ENCODE data around the gene RHOC. TPM values are rescaled to one million over a fixed set of nuclear protein-coding genes. Genes with fewer than 3 reads are reported as not detected.

Gene RHOC
- total RNA-seq, 2 donors from 2014 or later: 272 to 373 TPM

DNA sequence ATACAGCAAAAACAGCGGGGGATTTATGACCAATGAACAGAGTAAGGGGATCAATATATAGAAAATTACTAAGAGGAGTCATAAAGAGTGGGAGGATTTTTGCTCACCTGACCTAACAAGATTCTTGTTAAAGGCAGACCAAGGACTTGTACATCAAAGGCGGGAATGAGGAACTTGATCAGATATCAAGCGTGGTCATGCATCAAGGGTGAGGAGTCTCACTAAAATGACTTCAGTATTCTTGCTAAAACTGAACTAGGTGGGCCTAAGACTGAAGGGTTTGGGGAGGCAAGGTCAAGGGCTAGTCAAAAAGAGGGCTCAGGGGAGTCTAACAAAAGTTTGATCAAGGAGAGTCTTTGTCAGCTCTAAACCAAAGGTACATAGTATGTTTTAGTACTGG, 30.4 kb downstream of the RHOC start:
- H3K9me3 ChIP-seq: no peaks in the 10 kb centered on the region
- no peak overlapping the region for H3K4me3 ChIP-seq
- no peaks in the 10 kb centered on the region for H3K36me3 ChIP-seq
- DNase-seq (ENCODE audit: low spot score): no peak
- intact Hi-C loops (cut with DNase I): loop anchor here (10.0 kb wide), 1 partner anchor 172 kb away; the partner anchor contains the start of gene WNT2B
- H3K27ac ChIP-seq: no peak overlapping the region
- no peaks in the 10 kb centered on the region for H3K4me1 ChIP-seq (replicated peaks)
- H3K27me3 ChIP-seq (replicated peaks; ENCODE audit: insufficient read depth): no peaks in the 10 kb centered on the region
- TF ChIP-seq, protein P1, sequence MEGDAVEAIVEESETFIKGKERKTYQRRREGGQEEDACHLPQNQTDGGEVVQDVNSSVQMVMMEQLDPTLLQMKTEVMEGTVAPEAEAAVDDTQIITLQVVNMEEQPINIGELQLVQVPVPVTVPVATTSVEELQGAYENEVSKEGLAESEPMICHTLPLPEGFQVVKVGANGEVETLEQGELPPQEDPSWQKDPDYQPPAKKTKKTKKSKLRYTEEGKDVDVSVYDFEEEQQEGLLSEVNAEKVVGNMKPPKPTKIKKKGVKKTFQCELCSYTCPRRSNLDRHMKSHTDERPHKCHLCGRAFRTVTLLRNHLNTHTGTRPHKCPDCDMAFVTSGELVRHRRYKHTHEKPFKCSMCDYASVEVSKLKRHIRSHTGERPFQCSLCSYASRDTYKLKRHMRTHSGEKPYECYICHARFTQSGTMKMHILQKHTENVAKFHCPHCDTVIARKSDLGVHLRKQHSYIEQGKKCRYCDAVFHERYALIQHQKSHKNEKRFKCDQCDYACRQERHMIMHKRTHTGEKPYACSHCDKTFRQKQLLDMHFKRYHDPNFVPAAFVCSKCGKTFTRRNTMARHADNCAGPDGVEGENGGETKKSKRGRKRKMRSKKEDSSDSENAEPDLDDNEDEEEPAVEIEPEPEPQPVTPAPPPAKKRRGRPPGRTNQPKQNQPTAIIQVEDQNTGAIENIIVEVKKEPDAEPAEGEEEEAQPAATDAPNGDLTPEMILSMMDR (IDR thresholded peaks at IDR 0.05): no peak
- TF ChIP-seq POLR2A (IDR thresholded peaks at IDR 0.05) (no peak), POLR2AphosphoS5 (IDR thresholded peaks at IDR 0.05) (no peak)
- 72% methylated on average over 3 of the region's 3 CpGs for WGBS

DNA sequence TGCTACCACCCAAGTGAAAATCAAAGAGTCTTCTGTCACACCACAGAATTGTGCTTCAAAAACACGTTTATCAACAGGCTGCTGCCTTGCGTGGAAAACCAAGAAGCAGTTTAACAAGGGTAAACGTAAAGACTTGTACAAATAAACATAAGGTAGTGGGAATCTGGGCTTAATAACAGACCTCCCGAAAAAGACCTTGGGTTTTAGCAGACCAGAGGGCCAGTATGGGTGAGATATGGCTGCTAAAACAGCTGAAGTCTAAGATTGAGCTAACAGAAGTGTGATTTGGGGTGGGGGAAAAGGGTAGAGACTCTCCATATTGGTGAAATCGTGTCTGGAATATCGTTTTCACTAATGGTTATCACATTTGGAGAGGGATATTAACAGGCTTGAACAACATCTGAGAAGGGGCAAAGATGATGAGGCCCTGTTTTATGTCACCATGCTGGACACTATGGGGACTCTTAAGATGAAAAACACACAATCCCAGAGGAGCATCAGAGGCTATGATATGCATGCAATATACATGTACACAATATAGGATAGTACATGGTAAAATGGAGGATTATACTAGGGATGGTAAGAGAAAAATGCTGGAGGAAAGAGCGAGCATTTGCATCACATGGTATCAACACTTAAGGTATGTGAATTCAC, 31.1 kb downstream of the RHOC start:
- intact Hi-C loops (cut with DNase I): loop anchor here (2.0 to 10.0 kb wide), 3 partner anchors 23 to 171 kb away; partner anchors contain the start of genes CAPZA1, ST7L and WNT2B
- H3K27me3 ChIP-seq (replicated peaks; ENCODE audit: insufficient read depth): no peaks in the 10 kb centered on the region
- 31% methylated on average over 7 of the region's 7 CpGs for WGBS
- H3K9me3 ChIP-seq: no peaks in the 10 kb centered on the region
- peak overlapping the region; percentile 66 to 75 for H3K4me3 ChIP-seq
- DNase-seq (ENCODE audit: low spot score): no peak
- no peaks in the 10 kb centered on the region for H3K36me3 ChIP-seq
- TF ChIP-seq POLR2A (IDR thresholded peaks at IDR 0.05) (no peak), POLR2AphosphoS5 (IDR thresholded peaks at IDR 0.05) (no peak)
- TF ChIP-seq, protein P1 (IDR thresholded peaks at IDR 0.05): no peak
- H3K4me1 ChIP-seq (replicated peaks): no peaks in the 10 kb centered on the region
- peak overlapping the region; percentile 94 for H3K27ac ChIP-seq

DNA sequence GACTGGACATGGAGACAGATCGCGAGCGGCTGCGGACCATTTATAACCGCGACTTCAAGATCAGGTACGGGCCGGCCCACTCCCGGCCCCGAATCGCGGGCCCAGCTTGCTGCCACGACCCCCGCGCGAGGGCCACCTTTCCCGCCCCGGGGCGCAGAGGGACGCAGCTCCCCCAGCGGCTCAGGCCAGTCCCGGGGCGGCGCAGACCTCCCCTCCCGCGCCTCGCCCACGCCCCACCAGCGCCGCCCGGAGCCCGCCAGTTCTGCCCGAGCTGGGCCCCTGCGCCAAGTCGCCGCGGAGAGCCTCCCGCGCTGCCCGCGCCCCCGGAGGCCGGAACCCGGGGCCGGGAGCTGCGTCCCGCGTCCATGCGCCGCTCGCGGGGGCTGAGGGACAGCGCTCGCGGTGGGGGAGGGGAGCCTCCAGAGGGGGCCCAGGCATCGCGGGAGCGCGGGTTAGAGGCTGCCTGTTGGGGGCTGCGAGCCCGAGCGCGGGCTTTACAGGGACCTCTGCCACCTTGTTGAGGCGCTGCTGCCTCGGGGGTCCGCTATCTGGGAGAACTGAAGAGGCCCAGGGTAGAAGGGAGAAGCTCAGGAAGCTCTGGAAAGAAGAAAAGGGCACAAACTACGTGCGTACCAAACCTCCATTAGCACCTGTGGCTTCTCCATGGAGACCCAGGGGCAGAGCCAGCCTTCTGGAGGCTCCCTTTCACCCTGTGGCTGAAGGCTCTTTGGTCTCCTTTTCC, 31.8 kb downstream of the RHOC start:
- intact Hi-C loops (cut with DNase I): loop anchor here (2.0 to 10.0 kb wide), 3 partner anchors 24 to 170 kb away; partner anchors contain the start of genes CAPZA1, ST7L and WNT2B
- Histone ChIP-seq H3K9me3 (no peaks in the 10 kb centered on the region), H3K27me3 (replicated peaks; ENCODE audit: insufficient read depth) (no peaks in the 10 kb centered on the region), H3K4me3 (peak overlapping the region; percentile 66 to 75), H3K27ac (peak overlapping the region; percentile 94), H3K36me3 (no peaks in the 10 kb centered on the region), H3K4me1 (replicated peaks) (no peaks in the 10 kb centered on the region)
- WGBS: under 1% methylated on average over 24 of the region's 68 CpGs
- peak; percentile 38 for DNase-seq (ENCODE audit: low spot score)
- TF ChIP-seq, protein P1 (IDR thresholded peaks at IDR 0.05): peak in 1 of 4 experiments; percentile 27
- TF ChIP-seq POLR2AphosphoS5 (IDR thresholded peaks at IDR 0.05): no peak

DNA sequence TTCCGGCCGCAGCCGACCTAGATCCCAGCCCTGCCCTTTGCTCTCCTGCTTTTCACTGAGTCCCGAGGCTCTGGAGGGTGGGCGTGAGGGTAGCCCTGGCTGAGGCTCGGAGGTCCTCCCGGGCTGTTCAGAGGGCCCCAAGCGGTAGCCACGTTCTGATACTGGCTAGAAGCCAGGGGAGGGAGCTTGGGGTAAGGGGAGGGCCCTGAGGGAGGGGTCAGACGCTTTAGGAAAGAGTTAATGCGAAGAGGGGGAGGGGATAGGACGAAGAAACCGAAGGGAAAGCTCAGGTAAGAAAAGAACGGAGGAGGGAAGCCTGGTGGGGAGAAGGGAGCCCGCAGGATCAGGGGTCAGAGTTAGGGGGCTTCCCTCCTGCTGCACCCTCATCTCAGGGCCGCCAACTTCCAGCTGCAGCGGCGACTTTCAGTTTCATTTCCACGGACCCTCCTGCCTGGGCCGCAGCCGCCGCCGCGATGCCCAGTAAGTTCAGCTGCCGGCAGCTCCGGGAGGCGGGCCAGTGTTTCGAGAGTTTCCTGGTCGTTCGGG, 32.4 kb downstream of the RHOC start, which contains the start of gene MOV10:
TSS of gene MOV10 (plus strand) at position 220 of the 546 bp plus-strand sequence. CDS start at position 474, 254 bp downstream.
- Histone ChIP-seq H3K27me3 (replicated peaks; ENCODE audit: insufficient read depth) (no peaks in the 10 kb centered on the region), H3K9me3 (no peaks in the 10 kb centered on the region), H3K4me1 (replicated peaks) (no peaks in the 10 kb centered on the region), H3K27ac (peak within 1 kb of the TSS; percentile 94), H3K4me3 (peak within 1 kb of the TSS; percentile 66 to 75), H3K36me3 (peaks cover 0 to 1% of the 10 kb centered on the region in 2 donors)
- peak; percentile 58 for DNase-seq (ENCODE audit: low spot score)
- intact Hi-C loops (cut with DNase I): loop anchor here (2.0 to 10.0 kb wide), 3 partner anchors 24 to 170 kb away; partner anchors contain the start of genes CAPZA1, ST7L and WNT2B
- TF ChIP-seq, protein P1 (IDR thresholded peaks at IDR 0.05): no peak
- WGBS: under 1% methylated on average over 27 of the region's 30 CpGs

Measured in prostate gland (tissue), 2 donors.